ENCODE results near the gene PERCC1.

Gene PERCC1

GRCh38 chr16:1443980-1444729 lies 13.3 kb downstream of the PERCC1 start, which contains the start of gene CCDC154:
CCDC154 (minus strand) TSS chr16:1444556; CDS start chr16:1444322, 234 bp downstream.
- no peak for TF ChIP-seq CTCF (IDR thresholded peaks at IDR 0.05; ENCODE audit: low read depth, low read length, missing control alignments)
- no peak for DNase-seq (ENCODE audit: extremely low read depth, low read depth)
- no peak within 1 kb of the TSS for H3K4me3 ChIP-seq (replicated peaks; ENCODE audit: low read depth, low read length)

GRCh38 chr16:1444730-1445517 lies 14.0 kb downstream of the PERCC1 start:
- no peak overlapping the region for H3K4me3 ChIP-seq (replicated peaks; ENCODE audit: low read depth, low read length)
- no peak for DNase-seq (ENCODE audit: extremely low read depth, low read depth)
- no peak for TF ChIP-seq CTCF (IDR thresholded peaks at IDR 0.05; ENCODE audit: low read depth, low read length, missing control alignments)

- no peak overlapping the region for H3K4me3 ChIP-seq (replicated peaks; ENCODE audit: low read depth, low read length)
- no peak for DNase-seq (ENCODE audit: extremely low read depth, low read depth)
- TF ChIP-seq CTCF (IDR thresholded peaks at IDR 0.05; ENCODE audit: low read depth, low read length, missing control alignments), result no peak
Measured at GRCh38 chr16:1445518-1446203, 14.8 kb downstream of the PERCC1 start.

- H3K4me3 ChIP-seq (replicated peaks; ENCODE audit: low read depth, low read length), result no peak overlapping the region
- TF ChIP-seq CTCF (IDR thresholded peaks at IDR 0.05; ENCODE audit: low read depth, low read length, missing control alignments), result no peak
Measured at GRCh38 chr16:1446296-1447080, 15.6 kb downstream of the PERCC1 start.

GRCh38 chr16:1447965-1448364 lies 17.1 kb downstream of the PERCC1 start:
- DNase-seq (ENCODE audit: extremely low read depth, low read depth), result no peak
- no peak for TF ChIP-seq CTCF (IDR thresholded peaks at IDR 0.05; ENCODE audit: low read depth, low read length, missing control alignments)
- H3K4me3 ChIP-seq (replicated peaks; ENCODE audit: low read depth, low read length), result no peak overlapping the region

More at GRCh38 chr16:1446296-1447080, 15.6 kb downstream of the PERCC1 start:
- DNase-seq (ENCODE audit: extremely low read depth, low read depth), result no peak

- no peak for DNase-seq (ENCODE audit: extremely low read depth, low read depth)
- H3K4me3 ChIP-seq (replicated peaks; ENCODE audit: low read depth, low read length), result no peak overlapping the region
- no peak for TF ChIP-seq CTCF (IDR thresholded peaks at IDR 0.05; ENCODE audit: low read depth, low read length, missing control alignments)
Measured at GRCh38 chr16:1448536-1449116, 17.7 kb downstream of the PERCC1 start.

Measured in HFF-Myc (cell line).